ENCODE data around the gene MCTP1. TPM values are rescaled to one million over a fixed set of nuclear protein-coding genes. Genes with fewer than 3 reads are reported as not detected.

The MCTP1 gene
- total RNA-seq, 1 experiment from 2014 or later: 7.5 TPM

DNA sequence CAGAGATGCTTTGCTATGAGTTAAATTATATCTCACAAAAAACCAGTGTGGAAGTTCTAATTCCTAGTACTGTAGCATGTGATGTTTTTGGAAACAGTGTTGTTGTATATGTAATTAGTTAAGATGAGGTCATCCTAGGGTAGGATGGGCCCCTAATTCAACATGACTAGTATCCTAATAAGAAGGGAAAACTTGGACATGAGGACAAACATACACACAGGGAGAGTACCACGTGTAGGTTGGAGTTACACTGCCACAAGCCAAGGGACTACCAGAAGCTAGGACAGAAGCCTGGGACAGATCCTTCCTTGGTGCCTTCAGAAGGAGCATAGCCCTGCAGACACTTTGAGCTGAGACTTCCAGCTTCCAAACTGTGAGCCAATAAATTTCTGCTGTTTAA is 234.2 kb downstream of the MCTP1 start:
- DNase-seq: no peak
- Histone ChIP-seq H2AFZ (ENCODE audit: low read length) (no peak overlapping the region), H3K36me3 (ENCODE audit: low read depth, low read length) (no peaks in the 10 kb centered on the region), H3K4me3 (ENCODE audit: low read length) (no peak overlapping the region), H4K20me1 (ENCODE audit: low read length) (no peaks in the 10 kb centered on the region), H3K27ac (ENCODE audit: low read length) (no peak overlapping the region), H3K27me3 (ENCODE audit: low read length) (no peaks in the 10 kb centered on the region), H3K9me3 (ENCODE audit: low read length) (no peaks in the 10 kb centered on the region), H3K4me2 (ENCODE audit: low read length) (no peak overlapping the region), H3F3A (ENCODE audit: low read length, unreplicated experiment) (no peaks in the 10 kb centered on the region), H3K79me2 (ENCODE audit: low read length) (no peaks in the 10 kb centered on the region), H3K9me2 (replicated peaks; ENCODE audit: low read length) (no peaks in the 10 kb centered on the region), H3K9ac (ENCODE audit: low read length) (no peak overlapping the region), H3K4me1 (ENCODE audit: insufficient read depth, low read length) (no peaks in the 10 kb centered on the region)
- no peak for ATAC-seq
- no TSS peak for BruUV-seq (replicated peaks)
- ChIA-PET POLR2A (ENCODE audit: unreplicated experiment) (no interaction called here), CTCF (no interaction called here)
- no peak for TF ChIP-seq EZH2 (IDR thresholded peaks at IDR 0.05; ENCODE audit: low read length, unreplicated experiment)
- TF ChIP-seq, protein P1, sequence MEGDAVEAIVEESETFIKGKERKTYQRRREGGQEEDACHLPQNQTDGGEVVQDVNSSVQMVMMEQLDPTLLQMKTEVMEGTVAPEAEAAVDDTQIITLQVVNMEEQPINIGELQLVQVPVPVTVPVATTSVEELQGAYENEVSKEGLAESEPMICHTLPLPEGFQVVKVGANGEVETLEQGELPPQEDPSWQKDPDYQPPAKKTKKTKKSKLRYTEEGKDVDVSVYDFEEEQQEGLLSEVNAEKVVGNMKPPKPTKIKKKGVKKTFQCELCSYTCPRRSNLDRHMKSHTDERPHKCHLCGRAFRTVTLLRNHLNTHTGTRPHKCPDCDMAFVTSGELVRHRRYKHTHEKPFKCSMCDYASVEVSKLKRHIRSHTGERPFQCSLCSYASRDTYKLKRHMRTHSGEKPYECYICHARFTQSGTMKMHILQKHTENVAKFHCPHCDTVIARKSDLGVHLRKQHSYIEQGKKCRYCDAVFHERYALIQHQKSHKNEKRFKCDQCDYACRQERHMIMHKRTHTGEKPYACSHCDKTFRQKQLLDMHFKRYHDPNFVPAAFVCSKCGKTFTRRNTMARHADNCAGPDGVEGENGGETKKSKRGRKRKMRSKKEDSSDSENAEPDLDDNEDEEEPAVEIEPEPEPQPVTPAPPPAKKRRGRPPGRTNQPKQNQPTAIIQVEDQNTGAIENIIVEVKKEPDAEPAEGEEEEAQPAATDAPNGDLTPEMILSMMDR (conservative IDR thresholded peaks at IDR 0.05; ENCODE audit: low read depth, low read length): no peak
- no peak for TF ChIP-seq EZH2phosphoT487 (IDR thresholded peaks at IDR 0.05; ENCODE audit: borderline replicate concordance, low read length)
- intact Hi-C loops (cut with micrococcal nuclease): no loop called here

DNA sequence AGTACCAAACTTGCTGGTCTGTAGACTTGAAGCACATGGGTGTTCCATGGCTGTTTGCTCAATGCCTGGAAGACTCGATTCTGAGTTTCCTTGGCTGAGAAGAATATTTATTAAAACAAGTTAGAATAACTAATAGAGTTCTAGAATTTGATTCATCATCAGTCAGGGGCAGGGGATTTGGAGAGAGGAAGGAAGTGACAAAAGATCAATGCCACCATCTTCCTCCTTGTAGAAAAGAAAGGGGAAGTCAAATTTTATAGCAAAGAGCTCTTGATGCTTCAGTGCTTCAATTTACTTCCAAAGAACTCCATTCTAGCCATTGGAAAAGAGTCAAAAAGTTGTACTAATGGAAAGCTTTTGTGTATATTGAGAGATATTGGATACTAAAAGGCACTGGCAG is 236.3 kb downstream of the MCTP1 start:
- Histone ChIP-seq H2AFZ (ENCODE audit: low read length) (no peak overlapping the region), H3K27ac (ENCODE audit: low read length) (no peak overlapping the region), H4K20me1 (ENCODE audit: low read length) (no peaks in the 10 kb centered on the region), H3K4me1 (ENCODE audit: insufficient read depth, low read length) (no peaks in the 10 kb centered on the region), H3K4me3 (ENCODE audit: low read length) (no peak overlapping the region), H3K4me2 (ENCODE audit: low read length) (no peak overlapping the region), H3K9me3 (ENCODE audit: low read length) (no peaks in the 10 kb centered on the region), H3K9me2 (replicated peaks; ENCODE audit: low read length) (no peaks in the 10 kb centered on the region), H3F3A (ENCODE audit: low read length, unreplicated experiment) (no peaks in the 10 kb centered on the region), H3K9ac (ENCODE audit: low read length) (no peak overlapping the region), H3K79me2 (ENCODE audit: low read length) (no peaks in the 10 kb centered on the region), H3K36me3 (ENCODE audit: low read depth, low read length) (no peaks in the 10 kb centered on the region), H3K27me3 (ENCODE audit: low read length) (no peaks in the 10 kb centered on the region)
- BruUV-seq (replicated peaks): no TSS peak
- POLR2A ChIA-PET (ENCODE audit: unreplicated experiment): no interaction called here
- intact Hi-C loops (cut with micrococcal nuclease): no loop called here
- CTCF ChIA-PET: no interaction called here
- no peak for TF ChIP-seq EZH2phosphoT487 (IDR thresholded peaks at IDR 0.05; ENCODE audit: borderline replicate concordance, low read length)
- DNase-seq (no peak), ATAC-seq (no peak)

DNA sequence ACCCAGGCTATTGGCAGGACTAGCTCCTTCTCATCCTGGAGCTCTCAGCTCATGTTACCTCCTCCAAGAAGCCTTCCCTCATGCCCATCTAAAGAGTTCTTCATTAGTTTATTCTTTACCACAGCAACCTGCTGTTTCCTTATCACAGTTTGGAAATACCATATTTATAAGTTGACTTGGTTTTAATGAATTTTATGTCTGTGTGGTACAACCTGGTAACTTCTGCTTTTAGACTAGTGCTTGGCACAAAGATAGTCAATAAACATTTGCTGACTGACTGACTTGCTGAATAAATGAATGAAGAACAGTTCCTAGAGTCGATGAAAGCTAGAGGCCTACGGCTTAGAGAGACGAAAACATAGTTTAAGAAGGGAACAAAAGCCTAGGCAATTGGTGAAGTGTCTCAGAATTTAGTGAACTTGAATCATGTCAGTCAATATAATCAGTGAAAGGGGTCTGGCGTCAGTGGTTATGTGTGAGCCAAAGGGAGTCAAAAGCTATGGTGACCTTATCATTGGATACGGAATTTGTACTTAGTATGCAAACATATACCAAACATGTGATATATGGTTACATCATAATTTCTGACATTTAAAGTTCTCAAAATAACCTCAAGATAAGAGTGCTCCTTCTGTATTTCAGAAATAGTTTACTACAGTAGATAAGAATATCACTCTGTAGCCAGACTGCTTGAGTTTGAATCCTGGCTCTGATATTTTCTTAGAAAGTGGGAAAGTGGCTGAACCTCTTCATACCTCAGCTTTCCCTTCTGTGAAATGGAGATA is 239.5 kb downstream of the MCTP1 start:
- Histone ChIP-seq H3K27me3 (ENCODE audit: low read length) (no peaks in the 10 kb centered on the region), H3K79me2 (ENCODE audit: low read length) (no peaks in the 10 kb centered on the region), H3K9ac (ENCODE audit: low read length) (no peak overlapping the region), H3K9me2 (replicated peaks; ENCODE audit: low read length) (no peaks in the 10 kb centered on the region), H3K4me3 (ENCODE audit: low read length) (no peak overlapping the region), H3F3A (ENCODE audit: low read length, unreplicated experiment) (no peaks in the 10 kb centered on the region), H3K4me1 (ENCODE audit: insufficient read depth, low read length) (peaks cover 7% of the 10 kb centered on the region; the same call in 1 of the 2 replicates), H3K4me2 (ENCODE audit: low read length) (no peak overlapping the region), H4K20me1 (ENCODE audit: low read length) (no peaks in the 10 kb centered on the region), H2AFZ (ENCODE audit: low read length) (no peak overlapping the region), H3K27ac (ENCODE audit: low read length) (no peak overlapping the region), H3K9me3 (ENCODE audit: low read length) (no peaks in the 10 kb centered on the region), H3K36me3 (ENCODE audit: low read depth, low read length) (no peaks in the 10 kb centered on the region)
- BruUV-seq (replicated peaks): no TSS peak
- TF ChIP-seq, protein P1 (conservative IDR thresholded peaks at IDR 0.05; ENCODE audit: low read depth, low read length): no peak
- TF ChIP-seq EZH2phosphoT487 (IDR thresholded peaks at IDR 0.05; ENCODE audit: borderline replicate concordance, low read length): no peak
- no peak for TF ChIP-seq EZH2 (IDR thresholded peaks at IDR 0.05; ENCODE audit: low read length, unreplicated experiment)
- ChIA-PET POLR2A (ENCODE audit: unreplicated experiment) (no interaction called here), CTCF (no interaction called here)
- ATAC-seq: no peak
- intact Hi-C loops (cut with micrococcal nuclease): no loop called here
- DNase-seq: no peak
